HG03558 (cell line): ENCODE data around the gene TIMD4.

Experiments
- ATAC-seq: cut with Tn5 transposase; IDR thresholded peaks from one replicate; pipeline ENCODE4 v1.9.1; 2021; ENCODE audit warnings: moderate number of reproducible peaks; ENCODE audit not compliant: unreplicated experiment; ENCODE audit errors: extremely low read depth

Gene TIMD4

GRCh38 chr5:156870498-156870839 is 92.6 kb downstream of the TIMD4 start:
- ATAC-seq: no peak
